Right ventricle myocardium superior (tissue), 1 donor: ENCODE results near the gene CLEC2D. TPM values are rescaled to one million over a fixed set of nuclear protein-coding genes. Genes with fewer than 3 reads are reported as not detected.
A peak's percentile ranks its signal among the peaks of the same experiment; 100 is the strongest.
"Not testable (repeated sequence)": the region's sequence is repeated elsewhere in the genome, so short reads cannot be mapped to it uniquely, and the experiment has no call there.

ENCODE experiments used
- ATAC-seq: fragments of 200-7000 bp; cut with Tn5 transposase; one replicate; pipeline ENCODE4 v1.9.1; 2020; ENCODE audit warnings: mild to moderate bottlenecking; ENCODE audit not compliant: poor library complexity
- DNase-seq: peaks from one replicate; pipeline ENCODE4 v3.0.0-alpha.2; 2020
- intact Hi-C: fragments of 100-400 bp; cut with DNase I; formaldehyde crosslinking; loops from one replicate; pipeline ENCODE4 v1.11.2; 2022
- total RNA-seq: library from RNA; stranded (reverse); fragmentation: NEBNext Ultra II Directional; extraction: Animal tissue kit (Norgen Biotek cat#: 25700); gene quantifications from one replicate; pipeline ENCODE4 v1.2.1, GENCODE V29; 2021
- donor health status: DM: no; HTN: yes; CAD: no; lungs with severe emphysema.

Gene CLEC2D
- total RNA-seq, 1 donor from 2014 or later, result 4.5 TPM

- DNase-seq (no peak), ATAC-seq (peak; percentile 16)
- intact Hi-C loops, result no loop called here
Measured at GRCh38 chr12:9648701-9649531, 20.6 kb upstream of the CLEC2D start.

- DNase-seq, result no peak
- ATAC-seq, result no peak
- intact Hi-C loops, result no loop called here
Measured at GRCh38 chr12:9649532-9649940, 20.0 kb upstream of the CLEC2D start.

GRCh38 chr12:9650151-9650576, 19.3 kb upstream of the CLEC2D start:
- intact Hi-C loops, result no loop called here
- ATAC-seq, result no peak
- DNase-seq, result no peak

GRCh38 chr12:9651265-9651729, 18.2 kb upstream of the CLEC2D start:
- intact Hi-C loops, result no loop called here
- DNase-seq (no peak), ATAC-seq (no peak)

GRCh38 chr12:9660046-9660445, 9.5 kb upstream of the CLEC2D start:
- ATAC-seq (no peak), DNase-seq (no peak)
- intact Hi-C loops, result no loop called here

GRCh38 chr12:9661720-9662119, 7.8 kb upstream of the CLEC2D start:
- no peak for DNase-seq
- no peak for ATAC-seq
- intact Hi-C loops, result no loop called here

- no peak for DNase-seq
- intact Hi-C loops, result no loop called here
- ATAC-seq, result no peak
Measured at GRCh38 chr12:9662488-9662887, 7.0 kb upstream of the CLEC2D start.

- no peak for ATAC-seq
- intact Hi-C loops, result no loop called here
- DNase-seq, result no peak
Measured at GRCh38 chr12:9667403-9668160, 1.9 kb upstream of the CLEC2D start.

GRCh38 chr12:9668161-9669018, 1.1 kb upstream of the CLEC2D start:
- no peak for ATAC-seq
- intact Hi-C loops, result no loop called here
- no peak for DNase-seq

- ATAC-seq (no peak), DNase-seq (no peak)
- intact Hi-C loops, result no loop called here
Measured at GRCh38 chr12:9669019-9669326, 540 bp upstream of the CLEC2D start.

- DNase-seq, ATAC-seq, intact Hi-C loops: not testable (repeated sequence)
Measured at GRCh38 chr12:9672340-9672739, 2.8 kb downstream of the CLEC2D start.

- peak; percentile 94 for ATAC-seq
- peak; percentile 73 for DNase-seq
- intact Hi-C loops, result no loop called here
Measured at GRCh38 chr12:9673404-9674225, 4.1 kb downstream of the CLEC2D start.

GRCh38 chr12:9674226-9674590, 4.7 kb downstream of the CLEC2D start:
- ATAC-seq (peak; percentile 29), DNase-seq (no peak)
- intact Hi-C loops, result no loop called here

GRCh38 chr12:9682508-9682907, 13.0 kb downstream of the CLEC2D start:
- ATAC-seq, intact Hi-C loops, DNase-seq: not testable (repeated sequence)

- DNase-seq, intact Hi-C loops, ATAC-seq: not testable (repeated sequence)
Measured at GRCh38 chr12:9682949-9683348, 13.4 kb downstream of the CLEC2D start.

GRCh38 chr12:9685366-9685765, 15.9 kb downstream of the CLEC2D start:
- DNase-seq, intact Hi-C loops, ATAC-seq: not testable (repeated sequence)

- no peak for DNase-seq
- intact Hi-C loops, result no loop called here
- no peak for ATAC-seq
Measured at GRCh38 chr12:9685915-9686314, 16.4 kb downstream of the CLEC2D start.

GRCh38 chr12:9687228-9687627, 17.7 kb downstream of the CLEC2D start:
- no peak for ATAC-seq
- intact Hi-C loops, result no loop called here
- no peak for DNase-seq
